ENCODE data around the gene MRPS11. TPM values are rescaled to one million over a fixed set of nuclear protein-coding genes. Genes with fewer than 3 reads are reported as not detected.

Gene MRPS11
- total RNA-seq, 3 donors from 2014 or later = 23.4 to 26.7 (median 25.6) TPM

- DNase-seq (ENCODE audit: low spot score in 2 of 2) = no peak
- Histone ChIP-seq H3K27me3 (peaks cover 0 to 16% of the 10 kb centered on the region in 2 donors), H3K9me3 (no peaks in the 10 kb centered on the region), H3K36me3 (no peaks in the 10 kb centered on the region), H3K4me3 (no peak overlapping the region), H3K27ac (no peak overlapping the region), H3K4me1 (no peaks in the 10 kb centered on the region)
- intact Hi-C loops (cut with DNase I; ENCODE audit: low total_unique reads) = no loop called here
- TF ChIP-seq POLR2A (IDR thresholded peaks at IDR 0.05) (no peak), CTCF (IDR thresholded peaks at IDR 0.05) (no peak), POLR2AphosphoS5 (IDR thresholded peaks at IDR 0.05) (no peak)
Measured at GRCh38 chr15:88448991-88449461, 18.5 kb upstream of the MRPS11 start.

- no peak overlapping the region for H3K4me3 ChIP-seq
- intact Hi-C loops (cut with DNase I; ENCODE audit: low total_unique reads) = no loop called here
Measured at GRCh38 chr15:88449581-88449980, 17.9 kb upstream of the MRPS11 start.

GRCh38 chr15:88450125-88450798 lies 17.2 kb upstream of the MRPS11 start:
- intact Hi-C loops (cut with DNase I; ENCODE audit: low total_unique reads) = no loop called here
- H3K36me3 ChIP-seq = no peaks in the 10 kb centered on the region
- TF ChIP-seq POLR2AphosphoS5 (IDR thresholded peaks at IDR 0.05) (no peak), POLR2A (IDR thresholded peaks at IDR 0.05) (no peak), CTCF (IDR thresholded peaks at IDR 0.05) (no peak)

More at GRCh38 chr15:88449581-88449980, 17.9 kb upstream of the MRPS11 start:
- Histone ChIP-seq H3K9me3 (no peaks in the 10 kb centered on the region), H3K4me1 (no peaks in the 10 kb centered on the region), H3K27me3 (peaks cover 0 to 16% of the 10 kb centered on the region in 2 donors), H3K27ac (no peak overlapping the region), H3K36me3 (no peaks in the 10 kb centered on the region)
- no peak for DNase-seq (ENCODE audit: low spot score in 2 of 2)
- TF ChIP-seq CTCF (IDR thresholded peaks at IDR 0.05) (no peak), POLR2A (IDR thresholded peaks at IDR 0.05) (no peak), POLR2AphosphoS5 (IDR thresholded peaks at IDR 0.05) (no peak)

GRCh38 chr15:88453651-88454050 lies 13.9 kb upstream of the MRPS11 start:
- H3K4me3 ChIP-seq = no peak overlapping the region
- no peaks in the 10 kb centered on the region for H3K4me1 ChIP-seq
- no peaks in the 10 kb centered on the region for H3K9me3 ChIP-seq
- no peaks in the 10 kb centered on the region for H3K36me3 ChIP-seq
- DNase-seq (ENCODE audit: low spot score in 2 of 2) = no peak
- H3K27me3 ChIP-seq = peaks cover 0 to 16% of the 10 kb centered on the region in 2 donors
- intact Hi-C loops (cut with DNase I; ENCODE audit: low total_unique reads) = no loop called here
- H3K27ac ChIP-seq = no peak overlapping the region
- no peak for TF ChIP-seq POLR2AphosphoS5 (IDR thresholded peaks at IDR 0.05)
- no peak for TF ChIP-seq CTCF (IDR thresholded peaks at IDR 0.05)
- TF ChIP-seq POLR2A (IDR thresholded peaks at IDR 0.05) = no peak

More at GRCh38 chr15:88450125-88450798, 17.2 kb upstream of the MRPS11 start:
- H3K4me1 ChIP-seq = no peaks in the 10 kb centered on the region
- H3K27me3 ChIP-seq = peaks cover 0 to 16% of the 10 kb centered on the region in 2 donors
- DNase-seq (ENCODE audit: low spot score in 2 of 2) = no peak
- H3K27ac ChIP-seq = no peak overlapping the region
- no peak overlapping the region for H3K4me3 ChIP-seq
- no peaks in the 10 kb centered on the region for H3K9me3 ChIP-seq

GRCh38 chr15:88454236-88454635 lies 13.3 kb upstream of the MRPS11 start:
- Histone ChIP-seq H3K36me3 (no peaks in the 10 kb centered on the region), H3K27me3 (peaks cover 0 to 10% of the 10 kb centered on the region in 2 donors), H3K27ac (no peak overlapping the region), H3K9me3 (no peaks in the 10 kb centered on the region), H3K4me1 (no peaks in the 10 kb centered on the region), H3K4me3 (no peak overlapping the region)
- no peak for DNase-seq (ENCODE audit: low spot score in 2 of 2)
- TF ChIP-seq POLR2AphosphoS5 (IDR thresholded peaks at IDR 0.05) (no peak), POLR2A (IDR thresholded peaks at IDR 0.05) (no peak), CTCF (IDR thresholded peaks at IDR 0.05) (no peak)
- intact Hi-C loops (cut with DNase I; ENCODE audit: low total_unique reads) = no loop called here
